Kidney tubule cell (primary cell): ENCODE data around the gene MPEG1.
A peak's percentile ranks its signal among the peaks of the same experiment; 100 is the strongest.

Source experiments
- DNase-seq: peaks from one replicate; pipeline ENCODE4 v3.0.0-alpha.2; 2018; ENCODE audit warnings: low spot score

Gene MPEG1

GRCh38 chr11:59188954-59189353 is 23.8 kb downstream of the MPEG1 start:
- no peak for DNase-seq

DNA sequence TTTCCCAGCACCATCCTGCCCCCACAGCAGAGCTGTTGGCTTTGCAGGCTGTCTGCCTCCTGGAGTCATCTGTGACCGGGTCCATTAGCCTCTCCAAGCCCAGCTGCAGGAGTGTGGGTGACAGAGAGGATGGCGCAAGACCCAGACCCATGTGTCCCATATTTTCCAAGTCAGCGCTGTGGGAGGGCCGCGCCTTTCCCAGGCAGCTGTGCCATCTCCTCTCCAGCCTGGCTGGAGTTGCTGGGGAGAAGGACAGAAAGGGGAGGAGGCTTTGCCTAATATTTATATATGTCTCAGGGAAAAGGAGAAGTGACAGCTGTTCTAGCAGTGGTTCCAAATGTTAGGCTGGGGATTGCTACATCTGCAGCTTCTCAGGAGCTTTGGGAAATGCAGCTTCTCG is 25.1 kb downstream of the MPEG1 start:
- DNase-seq = no peak

DNA sequence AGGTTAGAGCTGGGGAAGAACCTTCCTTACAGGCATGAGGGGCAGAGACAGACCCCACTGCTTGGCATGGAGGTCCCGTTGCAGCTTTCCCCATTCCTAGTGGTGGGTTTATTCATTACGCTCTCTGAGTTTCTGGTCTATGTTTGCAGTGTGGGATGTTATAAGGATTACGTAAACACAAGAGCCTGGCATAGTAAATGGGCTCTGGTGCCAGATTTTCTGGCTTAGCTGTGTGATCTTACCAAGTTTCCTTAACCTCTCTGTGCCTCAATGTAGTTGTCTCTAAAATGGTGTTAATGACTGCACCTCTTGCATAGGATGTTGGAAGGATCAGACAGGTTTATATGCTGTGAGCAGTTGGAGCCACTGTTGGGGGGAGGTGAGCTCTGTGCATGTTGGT is 25.7 kb downstream of the MPEG1 start:
- no peak for DNase-seq

GRCh38 chr11:59186130-59186594 is 26.6 kb downstream of the MPEG1 start:
- peak; percentile 47 for DNase-seq

DNA sequence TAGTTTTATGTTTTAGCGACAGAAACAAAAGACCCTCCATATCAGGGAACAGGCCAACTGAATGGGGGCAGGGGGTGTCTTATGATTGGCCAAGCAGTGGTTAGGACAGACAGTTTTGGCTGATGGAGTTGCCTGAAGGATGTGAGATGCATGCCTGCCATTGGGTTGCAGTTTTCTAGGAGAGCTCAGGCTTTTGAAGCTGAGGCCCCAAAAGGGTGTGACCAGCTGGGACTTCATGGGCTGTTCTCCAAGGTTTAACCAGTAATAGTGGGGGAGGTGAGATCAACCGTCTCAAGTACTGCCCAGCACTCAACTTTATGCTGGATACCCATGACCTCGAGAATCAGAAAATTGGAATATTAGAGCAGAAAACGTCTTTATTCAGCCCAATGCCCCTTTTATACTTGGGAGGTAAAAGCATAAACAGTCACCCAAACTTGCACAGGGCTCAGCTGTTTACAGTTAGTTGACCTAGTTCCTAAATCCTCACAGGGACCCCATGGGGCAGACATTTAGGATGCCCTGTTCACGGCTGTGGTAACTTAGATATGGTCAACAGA is 27.3 kb downstream of the MPEG1 start:
- DNase-seq = no peak

DNA sequence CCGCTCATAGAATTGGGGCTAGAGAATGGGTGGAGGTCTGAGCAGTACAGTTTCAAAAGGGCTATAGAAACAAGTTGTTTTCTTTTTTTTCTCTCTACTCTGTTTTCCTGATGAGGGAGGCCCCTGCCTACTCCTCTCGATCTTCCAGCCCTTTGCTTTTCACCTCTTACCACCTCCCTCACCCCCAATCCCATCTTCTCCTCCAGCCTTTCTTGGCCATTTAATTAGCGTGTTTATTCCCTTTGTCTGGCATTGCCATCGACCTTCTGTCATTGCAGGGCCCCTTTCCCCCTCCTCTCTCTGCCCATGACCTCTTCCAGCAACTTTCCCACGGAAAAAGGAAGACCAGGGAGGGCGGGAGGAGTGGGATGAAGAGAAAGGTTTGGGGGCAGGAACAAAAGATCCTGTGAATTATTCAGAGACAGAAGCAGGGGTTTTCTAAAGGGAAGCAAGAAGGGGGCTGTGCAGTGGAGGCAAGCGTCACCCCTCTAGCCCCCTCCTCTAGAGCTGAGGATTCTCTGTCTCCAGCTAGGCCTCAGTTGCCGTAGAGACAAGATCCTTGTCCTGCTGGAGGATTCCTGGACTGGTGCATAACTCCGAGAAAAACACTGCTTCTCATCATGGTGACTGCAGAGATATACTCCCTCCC is 27.9 kb downstream of the MPEG1 start:
- no peak for DNase-seq

DNA sequence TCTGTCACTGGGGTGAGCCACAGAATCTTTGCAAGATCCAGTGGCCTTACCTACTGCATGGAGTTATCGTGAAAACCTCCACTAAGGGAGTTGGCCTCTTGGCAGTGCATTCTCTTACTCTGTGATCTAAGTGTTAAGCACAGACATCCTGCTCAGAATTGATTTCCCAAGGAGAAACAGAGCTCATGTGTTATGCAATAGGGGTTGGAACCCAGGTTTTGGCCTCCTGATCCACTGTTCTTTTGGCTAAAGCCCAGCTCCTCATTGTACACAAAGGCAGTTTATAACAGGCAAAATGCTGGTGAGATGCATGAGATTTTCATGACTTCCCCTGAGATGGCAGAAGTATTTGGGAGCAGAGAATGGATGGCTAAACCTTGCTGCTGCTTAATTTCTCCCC is 29.0 kb downstream of the MPEG1 start:
- no peak for DNase-seq

DNA sequence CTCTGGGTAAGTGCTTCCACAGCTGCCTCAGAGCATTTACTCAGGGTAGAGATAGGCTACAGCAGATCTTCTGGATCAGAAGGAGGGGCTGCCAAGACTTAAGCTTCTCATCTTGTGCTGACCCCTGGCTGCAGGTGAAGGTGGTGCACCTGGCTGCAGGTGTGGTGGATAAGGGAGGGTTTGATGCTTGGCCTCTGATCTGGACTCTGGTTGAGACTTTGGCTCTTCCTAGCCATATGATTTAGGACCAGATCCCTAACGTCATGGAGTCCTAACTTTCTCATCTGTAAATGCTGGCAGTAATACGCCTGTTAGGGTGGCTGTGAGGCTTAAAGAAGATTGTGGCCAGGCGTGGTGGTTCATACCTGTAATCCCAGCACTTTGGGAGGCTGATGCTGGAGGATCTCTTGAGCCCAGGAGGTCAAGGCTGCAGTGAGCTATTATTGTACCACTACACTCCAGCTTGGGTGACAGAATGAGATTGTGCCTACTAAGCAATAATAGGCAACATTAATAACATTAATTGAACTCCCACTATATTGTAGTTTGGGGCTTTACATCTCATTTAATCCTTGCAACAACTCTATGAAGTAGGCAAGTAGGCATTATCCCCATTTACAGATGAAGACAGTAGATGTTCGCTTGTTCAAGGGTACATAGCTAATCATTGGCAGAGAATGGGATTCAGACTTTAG is 30.1 kb downstream of the MPEG1 start:
- DNase-seq = peak; percentile 37

DNA sequence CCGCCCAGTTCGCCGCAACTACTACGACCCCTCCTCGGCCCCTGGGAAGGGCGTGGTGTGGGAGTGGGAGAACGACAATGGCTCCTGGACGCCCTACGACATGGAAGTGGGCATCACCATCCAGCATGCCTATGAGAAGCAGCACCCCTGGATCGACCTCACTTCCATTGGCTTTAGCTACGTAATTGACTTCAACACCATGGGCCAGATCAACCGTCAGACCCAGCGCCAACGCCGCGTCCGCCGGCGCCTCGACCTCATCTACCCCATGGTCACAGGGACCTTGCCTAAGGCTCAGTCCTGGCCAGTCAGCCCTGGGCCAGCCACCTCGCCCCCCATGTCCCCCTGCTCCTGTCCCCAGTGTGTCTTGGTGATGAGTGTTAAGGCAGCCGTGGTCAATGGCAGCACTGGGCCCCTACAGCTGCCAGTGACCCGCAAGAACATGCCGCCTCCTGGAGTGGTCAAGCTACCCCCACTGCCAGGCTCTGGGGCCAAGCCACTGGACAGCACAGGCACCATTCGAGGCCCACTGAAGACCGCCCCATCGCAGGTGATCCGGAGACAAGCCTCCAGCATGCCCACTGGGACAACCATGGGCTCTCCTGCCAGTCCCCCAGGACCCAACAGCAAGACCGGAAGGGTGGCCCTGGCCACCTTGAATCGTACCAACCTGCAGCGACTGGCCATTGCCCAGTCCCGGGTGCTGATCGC is 30.8 kb downstream of the MPEG1 start:
- no peak for DNase-seq

- DNase-seq = no peak
These were observed 31.8 kb downstream of the MPEG1 start for GRCh38 chr11:59180907-59181306.

GRCh38 chr11:59180168-59180776 is 32.5 kb downstream of the MPEG1 start:
- DNase-seq = no peak

- DNase-seq = no peak
These were observed 33.6 kb downstream of the MPEG1 start for GRCh38 chr11:59179121-59179520.

- peak; percentile 42 for DNase-seq
These were observed 34.3 kb downstream of the MPEG1 start for GRCh38 chr11:59178402-59178801.

DNA sequence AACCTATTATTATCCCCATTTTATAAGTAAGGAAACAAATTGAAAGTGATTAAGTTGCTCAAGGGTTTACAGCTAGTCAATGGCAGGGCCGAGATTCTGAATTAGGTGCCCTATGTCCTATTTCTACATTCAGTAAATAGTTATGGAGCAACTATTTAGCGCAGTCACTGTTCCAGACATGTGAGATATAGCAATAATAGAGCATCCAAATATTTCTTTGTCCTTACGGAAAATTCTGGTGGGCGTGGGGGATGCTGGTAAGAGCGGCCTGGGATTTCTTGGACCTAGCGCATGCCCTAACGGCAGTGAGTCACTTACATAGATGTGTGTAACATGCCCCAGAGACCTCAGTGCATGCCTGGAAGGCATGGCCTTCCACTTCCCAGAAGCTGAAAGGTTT is 36.4 kb downstream of the MPEG1 start:
- DNase-seq = no peak

DNA sequence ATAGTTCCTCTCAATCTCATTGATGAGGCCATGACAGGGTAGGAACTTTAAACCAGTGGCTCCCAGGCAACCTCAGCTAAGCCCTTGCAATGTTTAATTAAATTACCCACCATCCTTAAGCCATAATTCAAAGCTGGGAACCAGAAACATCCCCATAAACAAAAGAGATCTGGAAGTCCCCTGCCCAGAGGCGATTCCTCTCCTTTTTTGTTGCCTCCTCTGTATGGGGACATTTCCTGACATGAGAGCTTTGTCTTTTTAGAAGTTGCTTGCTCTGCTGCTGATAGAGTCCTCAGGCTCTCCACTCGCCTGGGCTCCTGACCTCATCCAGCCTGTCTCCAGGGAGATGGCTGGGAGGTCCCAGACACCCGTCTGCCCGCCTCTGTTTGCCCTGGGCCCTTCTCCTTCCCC is 37.6 kb downstream of the MPEG1 start:
- peak; percentile 40 for DNase-seq

- DNase-seq = peak; percentile 89
These were observed 38.1 kb downstream of the MPEG1 start for GRCh38 chr11:59174664-59175033.

DNA sequence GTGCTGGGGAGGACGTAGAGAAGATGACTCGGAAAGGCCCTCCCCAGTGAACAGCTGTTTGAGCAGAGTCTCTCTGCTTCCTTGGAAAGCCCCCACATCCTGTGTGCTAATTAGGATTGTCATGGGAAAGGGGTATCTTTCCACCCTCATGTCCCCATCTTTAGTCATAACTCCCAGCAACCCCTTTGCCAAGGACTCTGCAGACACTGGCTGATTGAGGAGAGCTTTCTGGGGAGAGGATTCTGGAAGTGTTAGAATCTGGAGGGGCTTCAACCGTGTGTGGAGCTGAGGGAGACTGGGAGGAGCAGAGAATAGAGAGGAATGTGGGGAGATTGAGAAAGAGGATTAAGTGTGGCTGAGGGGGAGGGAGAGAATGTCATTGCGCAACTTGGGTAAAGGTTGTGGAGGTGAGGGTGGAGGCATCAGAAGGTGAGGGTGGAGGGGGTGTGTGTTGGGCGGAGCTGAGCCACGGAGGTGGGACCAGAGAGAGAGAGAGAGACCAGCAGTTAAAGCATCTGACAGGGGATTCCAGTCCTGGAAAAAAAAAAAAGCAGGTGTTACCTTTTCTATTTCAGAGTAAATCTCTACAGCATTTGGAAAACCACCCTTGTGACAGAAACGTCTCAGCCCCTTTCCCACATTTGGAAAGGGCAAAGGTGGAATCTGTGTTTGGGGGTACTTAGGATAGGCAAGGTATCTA is 38.6 kb downstream of the MPEG1 start:
- DNase-seq = peak; percentile 83

GRCh38 chr11:59173080-59173963 is 39.4 kb downstream of the MPEG1 start:
- peak; percentile 56 for DNase-seq

DNA sequence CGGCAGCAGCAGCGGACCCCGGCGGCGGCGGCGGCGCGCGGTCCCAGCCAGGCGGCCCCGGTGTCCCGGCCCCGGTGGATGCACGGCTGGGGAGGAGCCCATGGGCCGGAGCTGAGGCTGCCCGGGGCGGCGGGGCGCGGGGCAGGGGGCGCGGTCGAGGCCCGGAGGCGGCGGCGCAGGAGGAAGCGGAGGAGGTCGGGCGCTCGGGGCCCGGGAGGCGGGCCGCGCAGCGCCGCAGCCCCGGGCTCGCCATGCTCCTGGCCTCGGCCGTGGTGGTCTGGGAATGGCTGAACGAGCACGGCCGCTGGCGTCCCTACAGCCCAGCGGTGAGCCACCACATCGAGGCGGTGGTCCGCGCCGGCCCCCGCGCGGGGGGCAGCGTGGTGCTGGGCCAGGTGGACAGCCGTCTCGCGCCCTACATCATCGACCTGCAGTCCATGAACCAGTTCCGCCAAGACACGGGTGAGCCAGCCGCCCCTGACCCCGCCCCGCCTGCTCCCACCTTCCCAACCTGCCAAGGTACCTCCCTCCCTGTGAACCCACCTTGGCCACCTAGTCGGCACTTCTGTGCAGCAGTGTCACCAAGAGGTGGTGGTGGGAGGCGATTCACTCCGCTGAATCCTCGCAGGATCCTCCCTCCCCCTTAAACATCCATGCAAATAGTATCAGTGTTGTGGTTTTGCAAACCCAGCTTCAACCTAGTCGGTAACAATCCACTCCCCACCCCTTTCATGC is 40.2 kb downstream of the MPEG1 start:
- DNase-seq = peak; percentile 37
